K562 (cell line): ENCODE measurements around the gene H3-3A. TPM values are rescaled to one million over a fixed set of nuclear protein-coding genes. Genes with fewer than 3 reads are reported as not detected.

Source experiments
- FOSL1 ChIP-seq: fragments of 200-800 bp; sonication (Bioruptor generic); conservative IDR thresholded peaks from 2 replicates; pipeline ENCODE4 v1.6.1; 2016; ENCODE audit warnings: missing genetic modification characterization, missing compliant biosample characterization
- HNRNPLL ChIP-seq: fragments of 200-400 bp; formaldehyde crosslinking; IDR thresholded peaks from 2 replicates; pipeline ENCODE4 v1.6.1; 2017; ENCODE audit warnings: low read length, low read depth, mild to moderate bottlenecking; ENCODE audit not compliant: poor library complexity, severe bottlenecking
- KDM1A ChIP-seq, 2 experiments: fragments of 450-650 bp; IDR thresholded peaks; 2 replicates each; pipeline ENCODE4 v1.6.1; 2016; ENCODE audit warnings: mild to moderate bottlenecking in 2 of 2
- NCOA6 ChIP-seq: fragments of 450-650 bp; IDR thresholded peaks from 2 replicates; pipeline ENCODE4 v1.6.1; 2017; ENCODE audit warnings: mild to moderate bottlenecking
- PHF20 ChIP-seq: fragments of 450-650 bp; IDR thresholded peaks from 2 replicates; pipeline ENCODE4 v1.6.1; 2018; ENCODE audit not compliant: partially characterized antibody
- POLR2G ChIP-seq: fragments of 200-400 bp; formaldehyde crosslinking; IDR thresholded peaks from 2 replicates; pipeline ENCODE4 v1.6.1; 2017; ENCODE audit warnings: low read depth, mild to moderate bottlenecking, antibody characterized with exemption, low read length, moderate library complexity
- PRMT5 ChIP-seq: sonication (generic); formaldehyde crosslinking; IDR thresholded peaks from 2 replicates; pipeline ENCODE4 v1.5.0; 2020; ENCODE audit warnings: missing genetic modification reagents
- RAD21 ChIP-seq, 2 experiments: fragments of 250-450 bp in 1 of 2; fragments of 450-650 bp in 1 of 2; sonication (Bioruptor Pico) in 1 of 2; formaldehyde crosslinking in 1 of 2; IDR thresholded peaks in 1 of 2; conservative IDR thresholded peaks in 1 of 2; 2 replicates each; pipeline versions ENCODE4 v1.4.0 to v1.8.0; 2020 to 2022; ENCODE audit warnings: mild to moderate bottlenecking in 2 of 2, moderate library complexity in 1 of 2
- RBM34 ChIP-seq: fragments of 200-400 bp; formaldehyde crosslinking; IDR thresholded peaks from 2 replicates; pipeline ENCODE4 v1.6.1; 2018; ENCODE audit warnings: low read length, borderline replicate concordance; ENCODE audit not compliant: insufficient read depth
- TCF3 ChIP-seq: sonication (generic); formaldehyde crosslinking; IDR thresholded peaks from 2 replicates; pipeline ENCODE4 v1.4.0; 2020; ENCODE audit warnings: mild to moderate bottlenecking, missing genetic modification reagents
- TCF7 ChIP-seq: sonication (generic); IDR thresholded peaks from 2 replicates; pipeline ENCODE4 v1.6.1; 2016; ENCODE audit warnings: antibody characterized with exemption, borderline replicate concordance
- TSC22D4 ChIP-seq: fragments of 450-650 bp; IDR thresholded peaks from 2 replicates; pipeline ENCODE4 v1.6.1; 2016; ENCODE audit warnings: missing genetic modification characterization, missing biosample characterization, control low read depth
- ZFX ChIP-seq: sonication (generic); formaldehyde crosslinking; IDR thresholded peaks from 2 replicates; pipeline ENCODE4 v1.8.0; 2022; ENCODE audit warnings: mild to moderate bottlenecking, missing genetic modification reagents, moderate library complexity
- ZNF121 ChIP-seq: sonication (generic); formaldehyde crosslinking; conservative IDR thresholded peaks from 2 replicates; pipeline ENCODE4 v1.8.0; 2022; ENCODE audit warnings: missing genetic modification reagents
- ZNF239 ChIP-seq: fragments of 250-450 bp; sonication (Bioruptor Pico); IDR thresholded peaks from 2 replicates; pipeline ENCODE4 v1.4.0; 2020; ENCODE audit warnings: mild to moderate bottlenecking
- polyA plus RNA-seq, 8 experiments: library from polyadenylated mRNA; depleted of rRNA in 4 of 8; stranded (reverse) in 5 of 8; unstranded in 3 of 8; fragments of >200 nt; fragmentation: Nextera tagmentation in 2 of 8; fragmentation: Illumina TruSeq in 1 of 8; extraction: Ambion mirVana in 2 of 8; extraction: Trizol in 1 of 8; gene quantifications; 2 replicates each; pipeline versions ENCODE4 v1.2.1 to v1.2.3, GENCODE V29; 2011 to 2014; ENCODE audit warnings: inconsistent platforms in 1 of 8, missing spikeins in 1 of 8
- total RNA-seq, 7 experiments: library from RNA; depleted of rRNA in 6 of 7; stranded (reverse); fragments of >200 nt in 6 of 7; fragmentation: Illumina TruSeq in 2 of 7; extraction: Trizol in 2 of 7; gene quantifications; 2 replicates each; pipeline versions ENCODE4 v1.2.1 to v1.2.3, GENCODE V29; 2011 to 2021; ENCODE audit warnings: low replicate concordance in 1 of 7
- TF ChIP-seq, protein P1 (sequence below): IDR thresholded peaks from 3 replicates; pipeline ENCODE4 v1.6.1; 2011; ENCODE audit warnings: borderline replicate concordance, mild to moderate bottlenecking; ENCODE audit not compliant: insufficient read length, insufficient read depth
- TF ChIP-seq, protein P2 (sequence below): fragments of 250-450 bp; sonication (Bioruptor Pico); IDR thresholded peaks from 2 replicates; pipeline ENCODE4 v1.4.0; 2020
- TF ChIP-seq, protein P3 (sequence below): sonication (generic); formaldehyde crosslinking; IDR thresholded peaks from 2 replicates; pipeline ENCODE4 v1.8.1; 2023; ENCODE audit warnings: mild to moderate bottlenecking, missing genetic modification reagents

Gene H3-3A
- total and polyA plus RNA-seq, 9 of the 15 experiments (the other 6 are each of a cell fraction or from before 2014, with no cell fraction given): 426 to 1,083 (median 591) TPM

DNA sequence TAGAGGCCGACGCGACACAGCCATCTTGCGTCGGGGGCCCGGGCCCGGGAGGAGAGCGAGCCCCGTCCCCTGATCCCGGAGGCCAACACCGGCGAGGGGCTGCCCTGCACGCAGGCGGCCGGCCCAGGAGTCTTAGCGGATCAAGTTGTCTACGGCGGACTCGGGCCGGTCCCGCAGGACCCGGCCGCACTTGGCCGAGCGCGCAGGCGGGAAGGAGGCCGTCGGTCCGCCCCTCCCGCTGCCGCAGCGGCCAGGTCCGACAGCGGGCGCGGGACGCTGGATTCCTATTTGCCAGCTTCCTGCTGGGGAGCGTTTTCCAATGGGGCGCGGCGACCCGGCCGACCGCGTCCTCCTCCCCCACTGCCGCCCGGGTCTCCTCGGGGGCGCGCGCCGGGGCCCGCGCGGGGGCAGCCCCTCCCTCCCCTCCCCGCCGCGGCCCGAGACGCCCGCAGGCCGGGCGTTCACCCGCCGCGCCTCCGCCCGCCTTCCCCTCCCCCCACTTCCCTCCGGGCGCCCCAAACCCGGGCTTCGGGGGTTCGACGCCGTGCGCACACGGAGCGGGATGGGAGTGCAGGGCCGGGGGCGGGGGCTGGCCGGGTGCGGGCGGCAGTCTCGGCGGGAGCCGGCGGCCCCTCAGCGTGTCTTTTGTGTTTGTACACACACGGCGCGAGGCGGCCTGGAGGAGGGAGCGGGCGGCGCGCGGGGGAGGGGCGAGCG lies 517 bp upstream of the H3-3A start (continued):
- TF ChIP-seq PHF20 (peak; percentile 51), ZFX (peak; percentile 99), KDM1A (IDR thresholded peaks at IDR 0.05) (0 out of 4 replicates have a peak, but pooled peaks have one; percentile 8 to 46), NCOA6 (peak; percentile 56; the same call in 1 of the 2 replicates), POLR2G (peak; percentile 90), PRMT5 (CRISPR knock-in tag) (no peak), TCF7 (0 out of 2 replicates have a peak, but pooled peaks have one; percentile 70), TCF3 (0 out of 2 replicates have a peak, but pooled peaks have one; percentile 6), HNRNPLL (peak; percentile 50), FOSL1 (peak; percentile 62), ZNF239 (CRISPR knock-in tag) (no peak), ZNF121 (CRISPR knock-in tag) (no peak), RAD21 (CRISPR knock-in tag; conservative IDR thresholded peaks at IDR 0.05 in 1 of 2, IDR thresholded peaks at IDR 0.05 in 1 of 2) (peak in 1 of 2 experiments; percentile 17; a peak in 2 of 4 replicates), TSC22D4 (no peak), RBM34 (peak; percentile 60; the same call in 1 of the 2 replicates)
- TF ChIP-seq, protein P1, sequence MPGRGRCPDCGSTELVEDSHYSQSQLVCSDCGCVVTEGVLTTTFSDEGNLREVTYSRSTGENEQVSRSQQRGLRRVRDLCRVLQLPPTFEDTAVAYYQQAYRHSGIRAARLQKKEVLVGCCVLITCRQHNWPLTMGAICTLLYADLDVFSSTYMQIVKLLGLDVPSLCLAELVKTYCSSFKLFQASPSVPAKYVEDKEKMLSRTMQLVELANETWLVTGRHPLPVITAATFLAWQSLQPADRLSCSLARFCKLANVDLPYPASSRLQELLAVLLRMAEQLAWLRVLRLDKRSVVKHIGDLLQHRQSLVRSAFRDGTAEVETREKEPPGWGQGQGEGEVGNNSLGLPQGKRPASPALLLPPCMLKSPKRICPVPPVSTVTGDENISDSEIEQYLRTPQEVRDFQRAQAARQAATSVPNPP: no peak
- TF ChIP-seq, protein P2, sequence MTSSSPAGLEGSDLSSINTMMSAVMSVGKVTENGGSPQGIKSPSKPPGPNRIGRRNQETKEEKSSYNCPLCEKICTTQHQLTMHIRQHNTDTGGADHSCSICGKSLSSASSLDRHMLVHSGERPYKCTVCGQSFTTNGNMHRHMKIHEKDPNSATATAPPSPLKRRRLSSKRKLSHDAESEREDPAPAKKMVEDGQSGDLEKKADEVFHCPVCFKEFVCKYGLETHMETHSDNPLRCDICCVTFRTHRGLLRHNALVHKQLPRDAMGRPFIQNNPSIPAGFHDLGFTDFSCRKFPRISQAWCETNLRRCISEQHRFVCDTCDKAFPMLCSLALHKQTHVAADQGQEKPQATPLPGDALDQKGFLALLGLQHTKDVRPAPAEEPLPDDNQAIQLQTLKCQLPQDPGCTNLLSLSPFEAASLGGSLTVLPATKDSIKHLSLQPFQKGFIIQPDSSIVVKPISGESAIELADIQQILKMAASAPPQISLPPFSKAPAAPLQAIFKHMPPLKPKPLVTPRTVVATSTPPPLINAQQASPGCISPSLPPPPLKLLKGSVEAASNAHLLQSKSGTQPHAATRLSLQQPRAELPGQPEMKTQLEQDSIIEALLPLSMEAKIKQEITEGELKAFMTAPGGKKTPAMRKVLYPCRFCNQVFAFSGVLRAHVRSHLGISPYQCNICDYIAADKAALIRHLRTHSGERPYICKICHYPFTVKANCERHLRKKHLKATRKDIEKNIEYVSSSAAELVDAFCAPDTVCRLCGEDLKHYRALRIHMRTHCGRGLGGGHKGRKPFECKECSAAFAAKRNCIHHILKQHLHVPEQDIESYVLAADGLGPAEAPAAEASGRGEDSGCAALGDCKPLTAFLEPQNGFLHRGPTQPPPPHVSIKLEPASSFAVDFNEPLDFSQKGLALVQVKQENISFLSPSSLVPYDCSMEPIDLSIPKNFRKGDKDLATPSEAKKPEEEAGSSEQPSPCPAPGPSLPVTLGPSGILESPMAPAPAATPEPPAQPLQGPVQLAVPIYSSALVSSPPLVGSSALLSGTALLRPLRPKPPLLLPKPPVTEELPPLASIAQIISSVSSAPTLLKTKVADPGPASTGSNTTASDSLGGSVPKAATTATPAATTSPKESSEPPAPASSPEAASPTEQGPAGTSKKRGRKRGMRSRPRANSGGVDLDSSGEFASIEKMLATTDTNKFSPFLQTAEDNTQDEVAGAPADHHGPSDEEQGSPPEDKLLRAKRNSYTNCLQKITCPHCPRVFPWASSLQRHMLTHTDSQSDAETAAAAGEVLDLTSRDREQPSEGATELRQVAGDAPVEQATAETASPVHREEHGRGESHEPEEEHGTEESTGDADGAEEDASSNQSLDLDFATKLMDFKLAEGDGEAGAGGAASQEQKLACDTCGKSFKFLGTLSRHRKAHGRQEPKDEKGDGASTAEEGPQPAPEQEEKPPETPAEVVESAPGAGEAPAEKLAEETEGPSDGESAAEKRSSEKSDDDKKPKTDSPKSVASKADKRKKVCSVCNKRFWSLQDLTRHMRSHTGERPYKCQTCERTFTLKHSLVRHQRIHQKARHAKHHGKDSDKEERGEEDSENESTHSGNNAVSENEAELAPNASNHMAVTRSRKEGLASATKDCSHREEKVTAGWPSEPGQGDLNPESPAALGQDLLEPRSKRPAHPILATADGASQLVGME (CRISPR knock-in tag): peak; percentile 42; the same call in 1 of the 2 replicates
- TF ChIP-seq, protein P3, sequence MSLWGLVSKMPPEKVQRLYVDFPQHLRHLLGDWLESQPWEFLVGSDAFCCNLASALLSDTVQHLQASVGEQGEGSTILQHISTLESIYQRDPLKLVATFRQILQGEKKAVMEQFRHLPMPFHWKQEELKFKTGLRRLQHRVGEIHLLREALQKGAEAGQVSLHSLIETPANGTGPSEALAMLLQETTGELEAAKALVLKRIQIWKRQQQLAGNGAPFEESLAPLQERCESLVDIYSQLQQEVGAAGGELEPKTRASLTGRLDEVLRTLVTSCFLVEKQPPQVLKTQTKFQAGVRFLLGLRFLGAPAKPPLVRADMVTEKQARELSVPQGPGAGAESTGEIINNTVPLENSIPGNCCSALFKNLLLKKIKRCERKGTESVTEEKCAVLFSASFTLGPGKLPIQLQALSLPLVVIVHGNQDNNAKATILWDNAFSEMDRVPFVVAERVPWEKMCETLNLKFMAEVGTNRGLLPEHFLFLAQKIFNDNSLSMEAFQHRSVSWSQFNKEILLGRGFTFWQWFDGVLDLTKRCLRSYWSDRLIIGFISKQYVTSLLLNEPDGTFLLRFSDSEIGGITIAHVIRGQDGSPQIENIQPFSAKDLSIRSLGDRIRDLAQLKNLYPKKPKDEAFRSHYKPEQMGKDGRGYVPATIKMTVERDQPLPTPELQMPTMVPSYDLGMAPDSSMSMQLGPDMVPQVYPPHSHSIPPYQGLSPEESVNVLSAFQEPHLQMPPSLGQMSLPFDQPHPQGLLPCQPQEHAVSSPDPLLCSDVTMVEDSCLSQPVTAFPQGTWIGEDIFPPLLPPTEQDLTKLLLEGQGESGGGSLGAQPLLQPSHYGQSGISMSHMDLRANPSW (CRISPR knock-in tag): peak; percentile 97
